ENCODE data around the gene PREX1. TPM values are rescaled to one million over a fixed set of nuclear protein-coding genes. Genes with fewer than 3 reads are reported as not detected.

The PREX1 gene
- total RNA-seq, 2 experiments from 2014 or later = 130 to 156 TPM

DNA sequence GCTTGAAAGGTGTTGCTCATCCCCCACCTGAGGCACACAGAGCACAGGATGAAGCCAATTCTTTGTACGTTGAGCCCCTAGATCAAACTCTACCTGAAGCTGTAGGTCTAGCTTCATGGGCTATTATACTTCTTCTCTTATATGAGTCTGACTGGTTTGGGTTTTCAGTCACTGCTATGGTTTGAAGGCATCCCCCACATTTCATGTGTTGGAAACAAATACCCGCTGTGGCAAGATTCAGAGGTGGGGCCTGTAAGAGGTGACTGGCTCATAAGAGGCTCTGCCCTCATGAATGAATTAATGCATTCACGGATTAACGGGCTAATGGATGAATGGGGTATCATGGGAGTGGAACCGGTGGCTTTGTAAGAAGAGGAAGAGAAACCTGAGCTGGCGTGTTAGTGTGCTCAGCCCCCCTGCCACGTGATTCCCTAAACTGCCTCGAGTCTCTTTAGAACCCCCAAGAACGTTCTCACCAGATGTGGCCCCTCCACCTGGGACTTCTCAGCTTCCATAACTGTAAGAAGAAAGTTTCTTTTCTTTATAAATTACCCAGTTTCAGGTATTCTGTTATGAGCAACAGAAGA is 39.2 kb downstream of the PREX1 start:
- peaks cover 32% of the 10 kb centered on the region for H3K36me3 Mint-ChIP-seq
- CTCF ChIA-PET = interaction anchor here (0.9 to 2.2 kb wide), 7 partner anchors 9 to 131 kb away, joined by 3 to 8 read pairs (median 4); no protein-coding TSS in a partner anchor
- DNase-seq (no peak), ATAC-seq (no peak)
- H3K4me1 Mint-ChIP-seq = peaks cover 54% of the 10 kb centered on the region
- no peaks in the 10 kb centered on the region for H3K27me3 Mint-ChIP-seq
- no peaks in the 10 kb centered on the region for H3K9me3 Mint-ChIP-seq (ENCODE audit: low read depth)
- H3K4me3 Mint-ChIP-seq = no peak overlapping the region
- H3K27ac Mint-ChIP-seq = peak overlapping the region; percentile 57

- Mint-ChIP-seq H3K9me3 (ENCODE audit: low read depth) (no peaks in the 10 kb centered on the region), H3K27ac (peak overlapping the region; percentile 57), H3K4me1 (peaks cover 53% of the 10 kb centered on the region), H3K4me3 (no peak overlapping the region), H3K36me3 (peaks cover 30% of the 10 kb centered on the region), H3K27me3 (no peaks in the 10 kb centered on the region)
- ATAC-seq (no peak), DNase-seq (no peak)
- CTCF ChIA-PET = interaction anchor here (0.9 to 2.2 kb wide), 4 partner anchors 8 to 130 kb away, joined by 3 to 8 read pairs (median 5); no protein-coding TSS in a partner anchor
Measured at GRCh38 chr20:48787861-48788375, 39.9 kb downstream of the PREX1 start.

GRCh38 chr20:48786951-48787705 is 40.7 kb downstream of the PREX1 start:
- Mint-ChIP-seq H3K27me3 (no peaks in the 10 kb centered on the region), H3K27ac (no peak overlapping the region)
- ATAC-seq = no peak

DNA sequence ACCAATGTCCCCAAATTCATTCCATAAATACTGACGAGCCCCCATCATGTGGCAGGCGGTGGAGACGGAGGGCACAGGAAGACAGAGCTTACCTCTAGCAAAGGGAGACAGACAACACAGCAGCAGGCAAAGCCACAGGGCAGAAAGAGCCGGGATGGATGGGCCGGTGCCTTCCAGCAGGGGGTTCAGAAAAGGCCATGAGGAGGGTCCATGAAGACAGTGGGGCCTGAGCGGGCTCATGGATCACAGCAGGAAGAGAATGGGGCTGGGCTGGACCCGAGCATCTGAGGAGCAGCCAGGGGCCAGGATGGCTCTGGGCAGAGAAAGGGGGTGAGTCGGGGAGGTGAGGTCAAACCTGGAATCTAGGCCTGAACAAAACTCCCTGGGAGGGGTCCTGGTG is 42.0 kb downstream of the PREX1 start:
- DNase-seq (no peak), ATAC-seq (no peak)
- H3K4me3 Mint-ChIP-seq = no peak overlapping the region
- H3K36me3 Mint-ChIP-seq = peaks cover 29% of the 10 kb centered on the region
- CTCF ChIA-PET = no interaction called here
- H3K4me1 Mint-ChIP-seq = peaks cover 41% of the 10 kb centered on the region
- no peaks in the 10 kb centered on the region for H3K9me3 Mint-ChIP-seq (ENCODE audit: low read depth)
- H3K27me3 Mint-ChIP-seq = no peaks in the 10 kb centered on the region
- H3K27ac Mint-ChIP-seq = no peak overlapping the region

More at GRCh38 chr20:48786951-48787705, 40.7 kb downstream of the PREX1 start:
- no peaks in the 10 kb centered on the region for H3K9me3 Mint-ChIP-seq (ENCODE audit: low read depth)
- CTCF ChIA-PET = interaction anchor here (2.2 kb wide), 1 partner anchor 11 kb away, joined by 8 read pairs; no protein-coding TSS in a partner anchor
- peaks cover 50% of the 10 kb centered on the region for H3K4me1 Mint-ChIP-seq
- no peak for DNase-seq
- peaks cover 24% of the 10 kb centered on the region for H3K36me3 Mint-ChIP-seq
- H3K4me3 Mint-ChIP-seq = no peak overlapping the region

GRCh38 chr20:48785256-48785655 is 42.5 kb downstream of the PREX1 start:
- CTCF ChIA-PET = no interaction called here
- Mint-ChIP-seq H3K27me3 (no peaks in the 10 kb centered on the region), H3K27ac (no peak overlapping the region), H3K4me3 (no peak overlapping the region), H3K4me1 (peaks cover 41% of the 10 kb centered on the region), H3K36me3 (peaks cover 32% of the 10 kb centered on the region), H3K9me3 (ENCODE audit: low read depth) (no peaks in the 10 kb centered on the region)
- ATAC-seq (no peak), DNase-seq (no peak)

DNA sequence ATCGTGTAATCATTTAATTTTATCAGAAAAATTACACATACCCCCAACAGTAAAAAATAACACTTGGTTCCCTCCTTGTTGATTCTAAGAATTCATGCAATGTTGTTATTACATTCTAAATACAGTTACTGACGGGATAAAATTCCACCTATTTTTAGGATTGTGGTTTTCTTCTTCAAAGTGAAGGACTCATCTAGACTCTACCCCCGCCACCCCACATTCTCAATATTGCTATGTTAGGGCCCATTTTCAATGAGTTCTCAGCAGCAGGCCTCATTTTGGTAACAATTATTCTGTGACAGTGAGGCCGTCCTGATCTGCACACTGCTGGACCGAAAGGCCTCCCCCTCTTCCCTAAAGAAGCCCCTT is 43.5 kb downstream of the PREX1 start:
- Mint-ChIP-seq H3K27me3 (no peaks in the 10 kb centered on the region), H3K36me3 (peaks cover 33% of the 10 kb centered on the region), H3K27ac (no peak overlapping the region), H3K4me3 (no peak overlapping the region), H3K9me3 (ENCODE audit: low read depth) (peaks cover 3% of the 10 kb centered on the region), H3K4me1 (peaks cover 40% of the 10 kb centered on the region)
- CTCF ChIA-PET = interaction anchor here (1.2 to 1.5 kb wide), 2 partner anchors 12 to 34 kb away, joined by 3 to 5 read pairs; no protein-coding TSS in a partner anchor
- DNase-seq (no peak), ATAC-seq (peak; percentile 11)

DNA sequence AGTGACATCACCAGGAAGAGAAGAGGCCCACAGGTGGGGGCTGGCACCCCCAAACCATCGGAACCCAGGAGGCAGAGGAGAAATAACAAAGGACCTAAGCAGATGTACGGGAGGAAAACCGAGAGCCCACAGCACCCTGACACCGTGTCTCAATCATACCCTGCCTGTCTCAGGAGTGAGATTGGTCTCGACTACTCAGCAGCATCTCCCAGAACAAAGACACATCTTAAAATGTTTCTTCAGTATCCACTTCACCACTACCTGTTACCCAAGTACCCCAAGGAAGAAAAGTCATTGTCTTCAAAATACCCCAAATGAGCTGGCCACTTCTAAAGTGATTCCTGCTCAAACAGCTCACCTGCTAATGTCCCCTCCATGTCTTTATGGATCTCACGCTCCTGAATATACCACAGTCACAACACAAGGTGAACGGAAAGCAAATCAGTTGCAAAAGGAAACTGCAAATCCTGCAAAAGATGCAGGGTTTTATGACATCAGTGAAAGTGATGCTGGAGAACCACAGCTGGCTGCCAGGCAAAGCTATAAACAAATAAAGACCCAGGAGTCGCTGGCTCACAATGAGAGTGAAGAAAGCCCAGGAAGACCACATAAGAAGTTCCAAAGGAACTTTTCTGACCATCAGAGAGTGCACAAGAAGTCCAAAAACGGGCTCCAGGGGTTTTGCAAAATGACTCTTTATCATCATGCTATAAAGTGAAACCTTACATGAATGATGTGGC is 44.1 kb downstream of the PREX1 start:
- Mint-ChIP-seq H3K36me3 (peaks cover 34% of the 10 kb centered on the region), H3K4me3 (no peak overlapping the region), H3K27ac (no peak overlapping the region), H3K9me3 (ENCODE audit: low read depth) (peaks cover 3% of the 10 kb centered on the region), H3K4me1 (peaks cover 37% of the 10 kb centered on the region), H3K27me3 (no peaks in the 10 kb centered on the region)
- CTCF ChIA-PET = interaction anchor here (1.2 to 1.5 kb wide), 2 partner anchors 11 to 35 kb away, joined by 3 to 5 read pairs; no protein-coding TSS in a partner anchor
- DNase-seq (peak; percentile 70), ATAC-seq (peak; percentile 55)

- CTCF ChIA-PET = interaction anchor here (1.5 kb wide), 1 partner anchor 36 kb away, joined by 5 read pairs; no protein-coding TSS in a partner anchor
- Mint-ChIP-seq H3K36me3 (peaks cover 40% of the 10 kb centered on the region), H3K9me3 (ENCODE audit: low read depth) (peaks cover 3% of the 10 kb centered on the region), H3K4me3 (no peak overlapping the region), H3K4me1 (peaks cover 31% of the 10 kb centered on the region), H3K27me3 (no peaks in the 10 kb centered on the region), H3K27ac (no peak overlapping the region)
- ATAC-seq (no peak), DNase-seq (no peak)
Measured at GRCh38 chr20:48782901-48783308, 44.9 kb downstream of the PREX1 start.

GRCh38 chr20:48782053-48782452 is 45.7 kb downstream of the PREX1 start:
- H3K9me3 Mint-ChIP-seq (ENCODE audit: low read depth) = peaks cover 3% of the 10 kb centered on the region
- no peaks in the 10 kb centered on the region for H3K27me3 Mint-ChIP-seq
- no peak for DNase-seq
- no peak overlapping the region for H3K4me3 Mint-ChIP-seq
- peaks cover 46% of the 10 kb centered on the region for H3K36me3 Mint-ChIP-seq
- H3K4me1 Mint-ChIP-seq = peaks cover 28% of the 10 kb centered on the region
- ATAC-seq = no peak
- no peak overlapping the region for H3K27ac Mint-ChIP-seq
- CTCF ChIA-PET = interaction anchor here (0.9 to 1.7 kb wide), 4 partner anchors 13 to 125 kb away, joined by 3 to 4 read pairs (median 4); no protein-coding TSS in a partner anchor

DNA sequence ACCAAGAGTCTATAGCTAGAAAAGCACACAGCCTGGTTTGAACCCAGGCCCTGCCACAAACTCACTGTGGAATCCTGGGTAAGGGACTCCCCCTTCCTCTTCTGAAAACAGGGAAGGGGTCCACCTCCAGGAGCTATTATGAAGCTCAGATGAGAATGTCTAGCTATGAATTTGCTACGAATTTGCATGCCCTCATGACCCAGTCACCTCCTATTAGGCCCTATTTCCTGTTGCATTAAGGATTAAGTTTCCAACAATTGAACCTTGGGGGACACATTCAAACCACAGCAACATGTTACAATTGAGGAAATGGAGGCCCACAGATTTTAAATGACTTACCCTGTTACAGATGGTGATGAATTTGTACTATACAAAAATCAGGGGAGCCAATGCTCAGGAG is 46.2 kb downstream of the PREX1 start:
- CTCF ChIA-PET = interaction anchor here (0.9 to 1.7 kb wide), 5 partner anchors 11 to 124 kb away, joined by 3 to 4 read pairs (median 4); no protein-coding TSS in a partner anchor
- H3K4me1 Mint-ChIP-seq = peaks cover 26% of the 10 kb centered on the region
- H3K4me3 Mint-ChIP-seq = no peak overlapping the region
- H3K9me3 Mint-ChIP-seq (ENCODE audit: low read depth) = peaks cover 3% of the 10 kb centered on the region
- H3K27me3 Mint-ChIP-seq = no peaks in the 10 kb centered on the region
- DNase-seq (no peak), ATAC-seq (no peak)
- H3K27ac Mint-ChIP-seq = peak overlapping the region; percentile 27
- H3K36me3 Mint-ChIP-seq = peaks cover 50% of the 10 kb centered on the region

DNA sequence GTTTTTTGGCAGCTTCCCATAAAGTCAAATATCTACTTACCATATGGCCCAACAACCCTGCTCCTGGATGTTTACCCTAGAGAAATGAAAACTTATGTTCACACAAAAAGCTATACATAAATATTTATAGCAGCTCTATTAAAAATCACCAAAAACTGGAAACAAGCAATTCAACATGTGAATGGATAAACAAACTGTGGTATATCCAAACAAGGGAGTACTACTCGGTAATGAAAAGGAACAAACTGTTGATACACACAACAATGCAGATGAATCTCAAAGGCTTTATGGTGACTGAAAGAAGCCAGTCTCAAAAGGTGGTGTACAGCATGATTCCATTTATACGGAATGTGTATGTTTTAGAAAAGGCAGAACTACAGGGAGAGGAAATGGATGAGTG is 48.4 kb downstream of the PREX1 start:
- H3K27me3 Mint-ChIP-seq = no peaks in the 10 kb centered on the region
- peak overlapping the region; percentile 47 for H3K27ac Mint-ChIP-seq
- no peak overlapping the region for H3K4me3 Mint-ChIP-seq
- ATAC-seq = no peak
- H3K9me3 Mint-ChIP-seq (ENCODE audit: low read depth) = peaks cover 11% of the 10 kb centered on the region
- peaks cover 41% of the 10 kb centered on the region for H3K4me1 Mint-ChIP-seq
- peaks cover 59% of the 10 kb centered on the region for H3K36me3 Mint-ChIP-seq
- CTCF ChIA-PET = interaction anchor here (0.6 to 1.4 kb wide), 2 partner anchors 9 to 17 kb away, joined by 3 read pairs; no protein-coding TSS in a partner anchor
- no peak for DNase-seq

DNA sequence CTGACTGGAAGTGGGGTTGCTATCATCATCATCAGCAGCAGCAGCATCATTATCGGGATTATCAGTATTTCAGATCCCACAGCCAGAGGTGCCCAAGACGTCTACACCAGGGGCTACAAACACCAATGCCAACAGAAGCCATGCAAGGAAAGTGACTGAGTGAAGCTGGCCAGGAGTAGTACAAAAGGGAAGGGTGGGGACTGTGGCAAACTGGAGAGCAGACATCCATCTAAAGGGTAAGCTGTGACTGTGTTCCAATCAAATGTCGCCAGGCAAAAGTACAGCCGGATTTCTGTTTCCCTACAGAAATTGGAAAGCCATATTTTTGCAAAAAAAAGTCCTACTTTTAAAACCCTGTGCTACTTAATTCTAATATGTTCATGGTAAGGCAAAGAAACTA is 50.0 kb downstream of the PREX1 start:
- peaks cover 56% of the 10 kb centered on the region for H3K4me1 Mint-ChIP-seq
- H3K36me3 Mint-ChIP-seq = peaks cover 61% of the 10 kb centered on the region
- peaks cover 11% of the 10 kb centered on the region for H3K9me3 Mint-ChIP-seq (ENCODE audit: low read depth)
- no peaks in the 10 kb centered on the region for H3K27me3 Mint-ChIP-seq
- DNase-seq (no peak), ATAC-seq (no peak)
- H3K27ac Mint-ChIP-seq = no peak overlapping the region
- CTCF ChIA-PET = interaction anchor here (1.3 kb wide), 1 partner anchor 11 kb away, joined by 3 read pairs; no protein-coding TSS in a partner anchor
- no peak overlapping the region for H3K4me3 Mint-ChIP-seq

- peaks cover 11% of the 10 kb centered on the region for H3K9me3 Mint-ChIP-seq (ENCODE audit: low read depth)
- H3K4me3 Mint-ChIP-seq = no peak overlapping the region
- no peak for DNase-seq
- CTCF ChIA-PET = interaction anchor here (1.3 kb wide), 1 partner anchor 10 kb away, joined by 3 read pairs; no protein-coding TSS in a partner anchor
- no peaks in the 10 kb centered on the region for H3K27me3 Mint-ChIP-seq
- H3K4me1 Mint-ChIP-seq = peaks cover 63% of the 10 kb centered on the region
- no peak for ATAC-seq
- peaks cover 64% of the 10 kb centered on the region for H3K36me3 Mint-ChIP-seq
- H3K27ac Mint-ChIP-seq = no peak overlapping the region
Measured at GRCh38 chr20:48777005-48777404, 50.8 kb downstream of the PREX1 start.

Measured in activated CD8-positive, alpha-beta memory T cell treated with anti-CD3 and anti-CD28 coated beads, Interleukin-2, amount 10 ng/mL, durations not matched to agents 7 days and 5 days (primary cell).